HL-60 (cell line): ENCODE data around the gene CTBS.

Experiments used
- DNase-seq, 2 experiments: peaks; one replicate each; pipeline ENCODE4 v3.0.0-alpha.2; 2010 to 2020; ENCODE audit warnings: low read depth in 1 of 2, low spot score in 1 of 2
- H3K27ac ChIP-seq: fragments of 250-450 bp; sonication (Bioruptor Pico); replicated peaks from 2 replicates; pipeline ENCODE4 v1.5.1; 2020; ENCODE audit warnings: mild to moderate bottlenecking, moderate library complexity
- H3K27me3 ChIP-seq: fragments of 250-450 bp; sonication (Bioruptor Pico); 2 replicates; pipeline ENCODE4 v1.5.1; 2021; ENCODE audit warnings: mild to moderate bottlenecking, moderate library complexity; ENCODE audit not compliant: insufficient read depth, poor library complexity, severe bottlenecking
- H3K4me3 ChIP-seq: replicated peaks from 2 replicates; pipeline ENCODE4 v1.5.1; 2011; ENCODE audit warnings: mild to moderate bottlenecking, control low read depth, low read length; ENCODE audit not compliant: insufficient read depth
- GABPA ChIP-seq: IDR thresholded peaks from 2 replicates; pipeline ENCODE4 v1.6.1; 2012; ENCODE audit warnings: low read depth
- POLR2AphosphoS5 ChIP-seq: IDR thresholded peaks from 2 replicates; pipeline ENCODE4 v1.6.1; 2012; ENCODE audit warnings: low read depth
- SPI1 ChIP-seq: IDR thresholded peaks from 2 replicates; pipeline ENCODE4 v1.6.1; 2012; ENCODE audit warnings: low read depth, mild to moderate bottlenecking, borderline replicate concordance
- long read RNA-seq: library from polyadenylated mRNA; unstranded; transcript quantifications from one replicate; pipeline ENCODE4 v2.0.0, GENCODE V29; 2020
- TF ChIP-seq, protein P1 (sequence below): IDR thresholded peaks from 2 replicates; pipeline ENCODE4 v1.6.1; 2012; ENCODE audit warnings: low read depth; ENCODE audit not compliant: insufficient replicate concordance
- TF ChIP-seq, protein P2 (sequence below): IDR thresholded peaks from one replicate; pipeline ENCODE4 v1.5.1; 2011; ENCODE audit warnings: low read length, control low read depth, inconsistent platforms; ENCODE audit not compliant: insufficient read depth

CTBS gene, protein sequence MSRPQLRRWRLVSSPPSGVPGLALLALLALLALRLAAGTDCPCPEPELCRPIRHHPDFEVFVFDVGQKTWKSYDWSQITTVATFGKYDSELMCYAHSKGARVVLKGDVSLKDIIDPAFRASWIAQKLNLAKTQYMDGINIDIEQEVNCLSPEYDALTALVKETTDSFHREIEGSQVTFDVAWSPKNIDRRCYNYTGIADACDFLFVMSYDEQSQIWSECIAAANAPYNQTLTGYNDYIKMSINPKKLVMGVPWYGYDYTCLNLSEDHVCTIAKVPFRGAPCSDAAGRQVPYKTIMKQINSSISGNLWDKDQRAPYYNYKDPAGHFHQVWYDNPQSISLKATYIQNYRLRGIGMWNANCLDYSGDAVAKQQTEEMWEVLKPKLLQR
- long read RNA-seq, full-length matches to known transcripts = 105 of 159 reads
- long read RNA-seq, partial matches to known transcripts = 7 of 159 reads
- long read RNA-seq, other reads (novel, unspliced or antisense) = 47 of 159 reads

DNA sequence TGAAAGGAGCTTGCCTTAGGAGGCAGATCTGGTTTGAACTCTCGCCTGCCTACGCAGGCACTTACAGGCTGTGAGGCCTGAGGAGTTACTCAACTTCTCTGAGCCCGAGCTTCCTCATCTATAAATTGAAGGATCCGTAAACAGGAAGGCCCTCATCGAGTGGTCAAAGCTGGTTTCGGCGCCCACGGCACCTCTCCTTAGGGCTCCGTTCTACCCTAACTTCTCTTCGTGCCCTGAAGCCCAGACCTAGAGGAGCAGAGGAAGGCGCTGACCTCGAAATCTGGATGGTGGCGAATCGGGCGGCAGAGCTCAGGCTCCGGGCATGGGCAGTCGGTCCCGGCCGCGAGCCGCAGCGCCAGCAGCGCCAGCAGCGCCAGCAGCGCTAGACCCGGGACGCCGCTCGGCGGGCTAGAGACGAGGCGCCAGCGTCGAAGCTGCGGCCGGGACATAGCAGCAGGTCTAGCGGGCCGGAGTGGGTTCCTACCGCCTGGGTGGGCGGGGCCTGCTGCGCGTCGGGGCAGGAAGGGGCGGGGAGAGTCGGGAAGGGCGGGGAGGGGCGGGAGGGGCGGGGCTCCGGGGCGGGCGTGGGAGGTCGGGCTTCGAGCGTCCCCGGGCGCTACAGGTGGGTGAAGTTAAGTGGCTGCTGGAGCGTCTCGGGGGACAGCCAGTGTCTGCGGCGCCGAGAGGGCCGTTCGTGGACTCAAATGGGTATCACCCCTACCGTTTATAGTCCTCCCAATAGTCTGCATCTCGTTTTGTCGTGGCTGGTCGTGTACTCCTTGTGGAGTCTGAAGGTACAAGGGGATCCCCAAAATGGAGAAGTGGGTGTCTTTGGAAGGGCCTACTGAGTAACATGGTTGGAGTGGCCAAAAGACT is at the start of gene CTBS:
Gene CTBS, minus strand, starts transcription at position 474 of the 876 bp plus-strand sequence. Its CDS starts 25 bp downstream, at position 449.
- H3K4me3 ChIP-seq = peak within 1 kb of the TSS; percentile 54
- TF ChIP-seq POLR2AphosphoS5 = peak; percentile 88
- 0 out of 2 replicates have a peak, but pooled peaks have one; percentile 23 for TF ChIP-seq GABPA
- TF ChIP-seq, protein P1, sequence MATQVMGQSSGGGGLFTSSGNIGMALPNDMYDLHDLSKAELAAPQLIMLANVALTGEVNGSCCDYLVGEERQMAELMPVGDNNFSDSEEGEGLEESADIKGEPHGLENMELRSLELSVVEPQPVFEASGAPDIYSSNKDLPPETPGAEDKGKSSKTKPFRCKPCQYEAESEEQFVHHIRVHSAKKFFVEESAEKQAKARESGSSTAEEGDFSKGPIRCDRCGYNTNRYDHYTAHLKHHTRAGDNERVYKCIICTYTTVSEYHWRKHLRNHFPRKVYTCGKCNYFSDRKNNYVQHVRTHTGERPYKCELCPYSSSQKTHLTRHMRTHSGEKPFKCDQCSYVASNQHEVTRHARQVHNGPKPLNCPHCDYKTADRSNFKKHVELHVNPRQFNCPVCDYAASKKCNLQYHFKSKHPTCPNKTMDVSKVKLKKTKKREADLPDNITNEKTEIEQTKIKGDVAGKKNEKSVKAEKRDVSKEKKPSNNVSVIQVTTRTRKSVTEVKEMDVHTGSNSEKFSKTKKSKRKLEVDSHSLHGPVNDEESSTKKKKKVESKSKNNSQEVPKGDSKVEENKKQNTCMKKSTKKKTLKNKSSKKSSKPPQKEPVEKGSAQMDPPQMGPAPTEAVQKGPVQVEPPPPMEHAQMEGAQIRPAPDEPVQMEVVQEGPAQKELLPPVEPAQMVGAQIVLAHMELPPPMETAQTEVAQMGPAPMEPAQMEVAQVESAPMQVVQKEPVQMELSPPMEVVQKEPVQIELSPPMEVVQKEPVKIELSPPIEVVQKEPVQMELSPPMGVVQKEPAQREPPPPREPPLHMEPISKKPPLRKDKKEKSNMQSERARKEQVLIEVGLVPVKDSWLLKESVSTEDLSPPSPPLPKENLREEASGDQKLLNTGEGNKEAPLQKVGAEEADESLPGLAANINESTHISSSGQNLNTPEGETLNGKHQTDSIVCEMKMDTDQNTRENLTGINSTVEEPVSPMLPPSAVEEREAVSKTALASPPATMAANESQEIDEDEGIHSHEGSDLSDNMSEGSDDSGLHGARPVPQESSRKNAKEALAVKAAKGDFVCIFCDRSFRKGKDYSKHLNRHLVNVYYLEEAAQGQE = peak; percentile 37
- TF ChIP-seq, protein P2, sequence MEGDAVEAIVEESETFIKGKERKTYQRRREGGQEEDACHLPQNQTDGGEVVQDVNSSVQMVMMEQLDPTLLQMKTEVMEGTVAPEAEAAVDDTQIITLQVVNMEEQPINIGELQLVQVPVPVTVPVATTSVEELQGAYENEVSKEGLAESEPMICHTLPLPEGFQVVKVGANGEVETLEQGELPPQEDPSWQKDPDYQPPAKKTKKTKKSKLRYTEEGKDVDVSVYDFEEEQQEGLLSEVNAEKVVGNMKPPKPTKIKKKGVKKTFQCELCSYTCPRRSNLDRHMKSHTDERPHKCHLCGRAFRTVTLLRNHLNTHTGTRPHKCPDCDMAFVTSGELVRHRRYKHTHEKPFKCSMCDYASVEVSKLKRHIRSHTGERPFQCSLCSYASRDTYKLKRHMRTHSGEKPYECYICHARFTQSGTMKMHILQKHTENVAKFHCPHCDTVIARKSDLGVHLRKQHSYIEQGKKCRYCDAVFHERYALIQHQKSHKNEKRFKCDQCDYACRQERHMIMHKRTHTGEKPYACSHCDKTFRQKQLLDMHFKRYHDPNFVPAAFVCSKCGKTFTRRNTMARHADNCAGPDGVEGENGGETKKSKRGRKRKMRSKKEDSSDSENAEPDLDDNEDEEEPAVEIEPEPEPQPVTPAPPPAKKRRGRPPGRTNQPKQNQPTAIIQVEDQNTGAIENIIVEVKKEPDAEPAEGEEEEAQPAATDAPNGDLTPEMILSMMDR = no peak
- TF ChIP-seq SPI1 = peak; percentile 88
- peak within 1 kb of the TSS; percentile 94 for H3K27ac ChIP-seq
- DNase-seq = peak; percentile 78 to 93
- no peaks in the 10 kb centered on the region for H3K27me3 ChIP-seq

DNA sequence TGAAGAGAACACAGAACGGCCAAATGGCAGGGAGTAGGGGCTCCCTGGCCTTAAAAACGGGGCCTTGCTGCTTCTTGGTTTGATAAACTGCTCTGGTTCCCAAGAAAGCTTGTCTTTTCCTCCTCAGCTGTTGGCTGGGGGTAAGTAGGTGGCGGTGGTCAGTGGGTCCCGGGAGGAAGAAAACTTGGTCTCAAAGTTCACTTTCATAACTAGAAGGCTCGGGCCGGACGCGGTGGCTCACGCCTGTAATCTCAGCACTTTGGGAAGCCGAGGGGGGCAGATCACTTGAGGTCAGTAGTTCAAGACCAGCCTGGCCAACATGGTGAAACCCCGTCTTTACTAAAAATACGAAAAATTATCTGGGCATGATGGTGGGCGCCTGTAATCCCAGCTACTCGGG is 47.3 kb upstream of the CTBS start:
- DNase-seq = no peak
- Histone ChIP-seq H3K4me3 (no peak overlapping the region), H3K27ac (no peak overlapping the region), H3K27me3 (no peaks in the 10 kb centered on the region)
- TF ChIP-seq, protein P2 = no peak
- TF ChIP-seq, protein P1 = no peak
- TF ChIP-seq POLR2AphosphoS5 = no peak
- no peak for TF ChIP-seq SPI1
- no peak for TF ChIP-seq GABPA

DNA sequence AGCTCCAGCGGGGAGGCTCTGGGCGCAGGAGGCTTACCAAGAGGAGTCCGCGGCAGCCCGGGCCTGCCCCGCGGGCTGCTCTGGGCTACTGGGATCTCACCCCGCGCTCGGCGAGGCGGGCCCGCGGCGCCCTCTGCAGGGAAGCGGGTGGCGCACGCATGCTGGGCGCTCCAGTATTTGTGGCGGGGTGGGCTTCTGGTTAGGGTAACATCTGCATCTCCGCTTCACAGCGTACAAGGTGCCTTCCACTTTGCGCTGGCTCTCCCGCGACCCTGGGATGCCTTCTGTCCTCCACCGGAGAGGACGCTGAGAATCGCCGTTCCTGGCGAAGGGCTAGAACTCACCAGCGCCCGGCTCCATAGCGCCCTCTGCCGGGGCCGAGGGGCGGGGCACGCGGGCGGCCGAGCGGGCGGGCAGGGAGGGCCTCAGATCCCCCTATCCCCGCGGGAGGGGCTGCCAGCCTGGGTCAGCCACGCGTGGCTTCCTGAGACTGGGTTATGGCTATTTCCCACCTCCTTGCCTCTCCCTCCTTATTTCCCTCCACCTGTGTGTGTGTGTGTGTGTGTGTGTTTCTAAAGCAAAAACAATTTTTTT is 46.6 kb upstream of the CTBS start:
- peak; percentile 44 to 78 for DNase-seq
- TF ChIP-seq, protein P1 = no peak
- TF ChIP-seq, protein P2 = peak; percentile 34
- no peak for TF ChIP-seq SPI1
- peak; percentile 37; the same call in 1 of the 2 replicates for TF ChIP-seq POLR2AphosphoS5
- no peak for TF ChIP-seq GABPA
- Histone ChIP-seq H3K4me3 (peak overlapping the region; percentile 62), H3K27ac (peak overlapping the region; percentile 77), H3K27me3 (no peaks in the 10 kb centered on the region)
